Ovary (tissue), 9 donors: ENCODE measurements around the gene RRH. TPM values are rescaled to one million over a fixed set of nuclear protein-coding genes. Genes with fewer than 3 reads are reported as not detected.

Experiments
- DNase-seq, 5 donors: peaks; one replicate each; pipeline ENCODE4 v3.0.0-alpha.2; 2019 to 2020
- H3K27ac ChIP-seq, 2 donors: fragments of 200-600 bp; one replicate each; pipeline versions ENCODE4 v1.5.1 to v1.8.0; 2019 to 2022
- H3K27me3 ChIP-seq: fragments of 200-600 bp; one replicate; pipeline ENCODE4 v1.8.0; 2022
- H3K36me3 ChIP-seq: fragments of 200-600 bp; sonication (generic); one replicate; pipeline ENCODE4 v1.5.1; 2019
- H3K4me1 ChIP-seq: one replicate; pipeline ENCODE4 v1.8.1; 2013; ENCODE audit warnings: mild to moderate bottlenecking, moderate library complexity; ENCODE audit not compliant: insufficient read depth
- H3K4me3 ChIP-seq: fragments of 200-600 bp; sonication (generic); one replicate; pipeline ENCODE4 v1.5.1; 2017
- H3K9me3 ChIP-seq, 2 donors: fragments of 200-600 bp in 1 of 2; sonication (generic) in 1 of 2; one replicate each; pipeline versions ENCODE4 v1.5.1 to v1.8.1; 2013 to 2019; ENCODE audit warnings: mild to moderate bottlenecking in 1 of 2, moderate library complexity in 1 of 2
- CTCF ChIP-seq, 3 donors: fragments of 450-650 bp in 2 of 3; fragments of 200-600 bp in 1 of 3; IDR thresholded peaks; one replicate each; pipeline versions ENCODE4 v1.5.1 to v1.8.0; 2016 to 2022; ENCODE audit warnings: antibody characterized with exemption in 3 of 3, mild to moderate bottlenecking in 1 of 3
- EP300 ChIP-seq: sonication (generic); formaldehyde crosslinking; IDR thresholded peaks from one replicate; pipeline ENCODE4 v1.6.1; 2017; ENCODE audit warnings: antibody characterized with exemption
- POLR2A ChIP-seq: fragments of 450-650 bp; IDR thresholded peaks from one replicate; pipeline ENCODE4 v1.6.1; 2017; ENCODE audit warnings: antibody characterized with exemption, mild to moderate bottlenecking, moderate library complexity
- WGBS, 3 donors: extraction: QIAGEN DNeasy Blood & Tissue Kit in 1 of 3; methylation state at CpG; one replicate each; pipeline versions ENCODE4 v1.1.5 to v1.1.7; 2013 to 2017; 5-methylcytosine and 5-hydroxymethylcytosine counted together
- intact Hi-C, 4 donors: fragments of 100-400 bp; cut with DNase I; formaldehyde crosslinking; loops; one replicate each; pipeline versions ENCODE4 v1.11.0 to v1.15.1; 2022 to 2023
- polyA plus RNA-seq, 2 donors: library from polyadenylated mRNA; stranded (reverse); fragments of 200-250 nt in 1 of 2; fragments of 350-450 nt in 1 of 2; fragmentation: Illumina TruSeq in 1 of 2; extraction: RNeasy Lipid Tissue Mini Kit (QIAGEN cat#74804) in 1 of 2; gene quantifications; one replicate each; pipeline ENCODE4 v1.2.3, GENCODE V29; 2013 to 2014
- total RNA-seq, 7 donors: library from RNA; depleted of rRNA in 2 of 7; stranded (reverse); fragments of >200 nt in 2 of 7; fragmentation: NEBNext Ultra II Directional in 3 of 7; extraction: Animal tissue kit (Norgen Biotek cat#: 25700) in 3 of 7; gene quantifications; one replicate each; pipeline versions ENCODE4 v1.1.0 to v1.2.4, GENCODE V29; 2016 to 2023
- donor health status: DM: no; HTN: no; CAD: no; lungs with moderate emphysema.
- donor health status: DM: no; HTN: no; CAD: no.
- donor health status: Bipolar disorder and iron deficiency.
- donor health status: DM: yes; HTN: yes; CAD: no.
- donor health status: DM: no; HTN: no; CAD: no.
- donor health status: DM: yes; HTN: yes; CAD: no.

Gene RRH
- total and polyA plus RNA-seq, 9 donors, result 0.06 to 0.57 (median 0.27) TPM; not detected in 3

GRCh38 chr4:109861271-109861670, 33.5 kb downstream of the RRH start:
- H3K27ac ChIP-seq, result no peak overlapping the region
- no peaks in the 10 kb centered on the region for H3K36me3 ChIP-seq
- no peak for DNase-seq
- intact Hi-C loops, result no loop called here
- no peaks in the 10 kb centered on the region for H3K4me1 ChIP-seq
- no peaks in the 10 kb centered on the region for H3K9me3 ChIP-seq
- no peak overlapping the region for H3K4me3 ChIP-seq
- WGBS, 3 donors, result 94 to 99% (median 98%) methylated on average over 2 of the region's 2 CpGs
- no peaks in the 10 kb centered on the region for H3K27me3 ChIP-seq
- no peak for TF ChIP-seq CTCF (IDR thresholded peaks at IDR 0.05)
- no peak for TF ChIP-seq EP300
- no peak for TF ChIP-seq POLR2A

- no peak overlapping the region for H3K4me3 ChIP-seq
- 80 to 86% (median 85%) methylated on average over 3 of the region's 3 CpGs for WGBS, 3 donors
- intact Hi-C loops, result no loop called here
- H3K9me3 ChIP-seq, result no peaks in the 10 kb centered on the region
- no peaks in the 10 kb centered on the region for H3K4me1 ChIP-seq
- H3K27ac ChIP-seq, result no peak overlapping the region
- H3K36me3 ChIP-seq, result no peaks in the 10 kb centered on the region
- TF ChIP-seq POLR2A (no peak), CTCF (IDR thresholded peaks at IDR 0.05) (no peak), EP300 (no peak)
- no peak for DNase-seq
- H3K27me3 ChIP-seq, result no peaks in the 10 kb centered on the region
These were observed 34.2 kb downstream of the RRH start for GRCh38 chr4:109861916-109862511.

GRCh38 chr4:109864134-109864533, 36.4 kb downstream of the RRH start:
- H3K27ac ChIP-seq, result no peak overlapping the region
- TF ChIP-seq CTCF (IDR thresholded peaks at IDR 0.05) (no peak), POLR2A (no peak), EP300 (no peak)
- no peaks in the 10 kb centered on the region for H3K27me3 ChIP-seq
- intact Hi-C loops, result no loop called here
- H3K36me3 ChIP-seq, result no peaks in the 10 kb centered on the region
- no peaks in the 10 kb centered on the region for H3K4me1 ChIP-seq
- no peaks in the 10 kb centered on the region for H3K9me3 ChIP-seq
- DNase-seq, result no peak
- H3K4me3 ChIP-seq, result no peak overlapping the region

GRCh38 chr4:109870061-109870460, 42.3 kb downstream of the RRH start:
- no peaks in the 10 kb centered on the region for H3K4me1 ChIP-seq
- H3K27ac ChIP-seq, result no peak overlapping the region
- intact Hi-C loops, result no loop called here
- H3K27me3 ChIP-seq, result no peaks in the 10 kb centered on the region
- 95 to 97% (median 97%) methylated on average over 5 of the region's 5 CpGs for WGBS, 3 donors
- no peak for TF ChIP-seq EP300
- no peak for TF ChIP-seq CTCF (IDR thresholded peaks at IDR 0.05)
- TF ChIP-seq POLR2A, result no peak
- H3K9me3 ChIP-seq, result no peaks in the 10 kb centered on the region
- H3K4me3 ChIP-seq, result no peak overlapping the region
- H3K36me3 ChIP-seq, result no peaks in the 10 kb centered on the region
- DNase-seq, result no peak
